Measurements from ENCODE around the gene CRIP3.

GRCh38 chr6:43276577-43277305, 31.9 kb downstream of the CRIP3 start:
- TF ChIP-seq SIN3A (IDR thresholded peaks at IDR 0.05; ENCODE audit: borderline replicate concordance, insufficient read depth, low read length) (no peak), REST (IDR thresholded peaks at IDR 0.05; ENCODE audit: insufficient read depth in 1 of 2, low read depth in 2 of 2, low read length in 2 of 2) (no peak)
